ENCODE measurements around the gene SNX30.
"Not testable (repeated sequence)": the region's sequence is repeated elsewhere in the genome, so short reads cannot be mapped to it uniquely, and the experiment has no call there.

SNX30 gene

GRCh38 chr9:112720113-112720780, 30.3 kb upstream of the SNX30 start:
- H3K27me3 ChIP-seq (ENCODE audit: control insufficient read depth in 5 of 5, insufficient read depth in 4 of 5, low read length in 5 of 5), result no peaks in the 10 kb centered on the region
- H3K36me3 ChIP-seq (ENCODE audit: control insufficient read depth in 5 of 5, insufficient read depth in 5 of 5, low read length in 5 of 5), result no peaks in the 10 kb centered on the region
- no peak overlapping the region for H3K9ac ChIP-seq (ENCODE audit: low read length in 5 of 5)
- H3K27ac ChIP-seq (ENCODE audit: low read depth, low read length), result peak overlapping the region; percentile 83
- H3K4me3 ChIP-seq (ENCODE audit: low read depth in 1 of 5, low read length in 5 of 5), result no peak overlapping the region
- H3K4me1 ChIP-seq (ENCODE audit: control insufficient read depth in 5 of 5, insufficient read depth in 5 of 5, low read length in 5 of 5), result peaks cover 3 to 25% (median 11%) of the 10 kb centered on the region in 5 donors
- no peaks in the 10 kb centered on the region for H3K9me3 ChIP-seq (ENCODE audit: control insufficient read depth in 5 of 5, low read length in 5 of 5)

- not testable (repeated sequence) for H3K27me3 ChIP-seq (ENCODE audit: control insufficient read depth in 5 of 5, insufficient read depth in 4 of 5, low read length in 5 of 5); H3K27ac ChIP-seq (ENCODE audit: low read depth, low read length); H3K4me3 ChIP-seq (ENCODE audit: low read depth in 1 of 5, low read length in 5 of 5); H3K36me3 ChIP-seq (ENCODE audit: control insufficient read depth in 5 of 5, insufficient read depth in 5 of 5, low read length in 5 of 5); H3K9me3 ChIP-seq (ENCODE audit: control insufficient read depth in 5 of 5, low read length in 5 of 5); H3K9ac ChIP-seq (ENCODE audit: low read length in 5 of 5)
- H3K4me1 ChIP-seq (ENCODE audit: control insufficient read depth in 5 of 5, insufficient read depth in 5 of 5, low read length in 5 of 5), result peaks cover 0 to 22% (median 8%) of the 10 kb centered on the region in 5 donors
These were observed 27.8 kb upstream of the SNX30 start for GRCh38 chr9:112722749-112723148.

GRCh38 chr9:112725961-112726360, 24.6 kb upstream of the SNX30 start:
- no peak overlapping the region for H3K27ac ChIP-seq (ENCODE audit: low read depth, low read length)
- H3K4me3 ChIP-seq (ENCODE audit: low read depth in 1 of 5, low read length in 5 of 5), result no peak overlapping the region

GRCh38 chr9:112726428-112726827, 24.1 kb upstream of the SNX30 start:
- Histone ChIP-seq H3K4me1 (ENCODE audit: control insufficient read depth in 5 of 5, insufficient read depth in 5 of 5, low read length in 5 of 5) (peaks cover 0 to 13% (median 5%) of the 10 kb centered on the region in 5 donors), H3K9me3 (ENCODE audit: control insufficient read depth in 5 of 5, low read length in 5 of 5) (no peaks in the 10 kb centered on the region), H3K9ac (ENCODE audit: low read length in 5 of 5) (no peak overlapping the region), H3K36me3 (ENCODE audit: control insufficient read depth in 5 of 5, insufficient read depth in 5 of 5, low read length in 5 of 5) (no peaks in the 10 kb centered on the region), H3K4me3 (ENCODE audit: low read depth in 1 of 5, low read length in 5 of 5) (no peak overlapping the region), H3K27ac (ENCODE audit: low read depth, low read length) (peak overlapping the region; percentile 30), H3K27me3 (ENCODE audit: control insufficient read depth in 5 of 5, insufficient read depth in 4 of 5, low read length in 5 of 5) (no peaks in the 10 kb centered on the region)

More at GRCh38 chr9:112725961-112726360, 24.6 kb upstream of the SNX30 start:
- H3K36me3 ChIP-seq (ENCODE audit: control insufficient read depth in 5 of 5, insufficient read depth in 5 of 5, low read length in 5 of 5), result no peaks in the 10 kb centered on the region
- no peaks in the 10 kb centered on the region for H3K27me3 ChIP-seq (ENCODE audit: control insufficient read depth in 5 of 5, insufficient read depth in 4 of 5, low read length in 5 of 5)
- peak overlapping the region in 1 of 5 donors; percentile 17 for H3K9ac ChIP-seq (ENCODE audit: low read length in 5 of 5)
- no peaks in the 10 kb centered on the region for H3K9me3 ChIP-seq (ENCODE audit: control insufficient read depth in 5 of 5, low read length in 5 of 5)
- H3K4me1 ChIP-seq (ENCODE audit: control insufficient read depth in 5 of 5, insufficient read depth in 5 of 5, low read length in 5 of 5), result peaks cover 0 to 13% (median 5%) of the 10 kb centered on the region in 5 donors

- Histone ChIP-seq H3K27ac (ENCODE audit: low read depth, low read length) (no peak overlapping the region), H3K4me3 (ENCODE audit: low read depth in 1 of 5, low read length in 5 of 5) (no peak overlapping the region), H3K27me3 (ENCODE audit: control insufficient read depth in 5 of 5, insufficient read depth in 4 of 5, low read length in 5 of 5) (no peaks in the 10 kb centered on the region), H3K4me1 (ENCODE audit: control insufficient read depth in 5 of 5, insufficient read depth in 5 of 5, low read length in 5 of 5) (peaks cover 0 to 13% (median 5%) of the 10 kb centered on the region in 5 donors), H3K9ac (ENCODE audit: low read length in 5 of 5) (no peak overlapping the region), H3K36me3 (ENCODE audit: control insufficient read depth in 5 of 5, insufficient read depth in 5 of 5, low read length in 5 of 5) (no peaks in the 10 kb centered on the region), H3K9me3 (ENCODE audit: control insufficient read depth in 5 of 5, low read length in 5 of 5) (no peaks in the 10 kb centered on the region)
These were observed 22.2 kb upstream of the SNX30 start for GRCh38 chr9:112728401-112728800.

- Histone ChIP-seq H3K9me3 (ENCODE audit: control insufficient read depth in 5 of 5, low read length in 5 of 5) (no peaks in the 10 kb centered on the region), H3K27me3 (ENCODE audit: control insufficient read depth in 5 of 5, insufficient read depth in 4 of 5, low read length in 5 of 5) (no peaks in the 10 kb centered on the region), H3K27ac (ENCODE audit: low read depth, low read length) (no peak overlapping the region), H3K36me3 (ENCODE audit: control insufficient read depth in 5 of 5, insufficient read depth in 5 of 5, low read length in 5 of 5) (no peaks in the 10 kb centered on the region), H3K9ac (ENCODE audit: low read length in 5 of 5) (no peak overlapping the region), H3K4me1 (ENCODE audit: control insufficient read depth in 5 of 5, insufficient read depth in 5 of 5, low read length in 5 of 5) (peaks cover 0 to 4% (median 2%) of the 10 kb centered on the region in 5 donors), H3K4me3 (ENCODE audit: low read depth in 1 of 5, low read length in 5 of 5) (no peak overlapping the region)
These were observed 18.6 kb upstream of the SNX30 start for GRCh38 chr9:112731971-112732370.

- no peaks in the 10 kb centered on the region for H3K36me3 ChIP-seq (ENCODE audit: control insufficient read depth in 5 of 5, insufficient read depth in 5 of 5, low read length in 5 of 5)
These were observed 15.7 kb upstream of the SNX30 start for GRCh38 chr9:112734892-112735291.

GRCh38 chr9:112743216-112743836, 7.2 kb upstream of the SNX30 start:
- H3K4me1 ChIP-seq (ENCODE audit: control insufficient read depth in 5 of 5, insufficient read depth in 5 of 5, low read length in 5 of 5), result no peaks in the 10 kb centered on the region
- H3K4me3 ChIP-seq (ENCODE audit: low read depth in 1 of 5, low read length in 5 of 5), result no peak overlapping the region
- H3K9ac ChIP-seq (ENCODE audit: low read length in 5 of 5), result no peak overlapping the region
- H3K27me3 ChIP-seq (ENCODE audit: control insufficient read depth in 5 of 5, insufficient read depth in 4 of 5, low read length in 5 of 5), result peaks cover 0 to 2% (median 0%) of the 10 kb centered on the region in 5 donors
- no peak overlapping the region for H3K27ac ChIP-seq (ENCODE audit: low read depth, low read length)
- H3K9me3 ChIP-seq (ENCODE audit: control insufficient read depth in 5 of 5, low read length in 5 of 5), result peaks cover 0 to 6% (median 0%) of the 10 kb centered on the region in 5 donors
- no peaks in the 10 kb centered on the region for H3K36me3 ChIP-seq (ENCODE audit: control insufficient read depth in 5 of 5, insufficient read depth in 5 of 5, low read length in 5 of 5)

More at GRCh38 chr9:112734892-112735291, 15.7 kb upstream of the SNX30 start:
- Histone ChIP-seq H3K4me1 (ENCODE audit: control insufficient read depth in 5 of 5, insufficient read depth in 5 of 5, low read length in 5 of 5) (no peaks in the 10 kb centered on the region), H3K9ac (ENCODE audit: low read length in 5 of 5) (no peak overlapping the region), H3K27ac (ENCODE audit: low read depth, low read length) (no peak overlapping the region), H3K27me3 (ENCODE audit: control insufficient read depth in 5 of 5, insufficient read depth in 4 of 5, low read length in 5 of 5) (no peaks in the 10 kb centered on the region), H3K4me3 (ENCODE audit: low read depth in 1 of 5, low read length in 5 of 5) (no peak overlapping the region), H3K9me3 (ENCODE audit: control insufficient read depth in 5 of 5, low read length in 5 of 5) (no peaks in the 10 kb centered on the region)

GRCh38 chr9:112744177-112744576, 6.4 kb upstream of the SNX30 start:
- H3K9me3 ChIP-seq (ENCODE audit: control insufficient read depth in 5 of 5, low read length in 5 of 5), result peaks cover 0 to 6% (median 0%) of the 10 kb centered on the region in 5 donors
- peaks cover 0 to 2% (median 0%) of the 10 kb centered on the region in 5 donors for H3K27me3 ChIP-seq (ENCODE audit: control insufficient read depth in 5 of 5, insufficient read depth in 4 of 5, low read length in 5 of 5)
- no peak overlapping the region for H3K27ac ChIP-seq (ENCODE audit: low read depth, low read length)
- peaks cover 0 to under 1% (median 0%) of the 10 kb centered on the region in 5 donors for H3K4me1 ChIP-seq (ENCODE audit: control insufficient read depth in 5 of 5, insufficient read depth in 5 of 5, low read length in 5 of 5)
- H3K36me3 ChIP-seq (ENCODE audit: control insufficient read depth in 5 of 5, insufficient read depth in 5 of 5, low read length in 5 of 5), result no peaks in the 10 kb centered on the region
- H3K4me3 ChIP-seq (ENCODE audit: low read depth in 1 of 5, low read length in 5 of 5), result no peak overlapping the region
- no peak overlapping the region for H3K9ac ChIP-seq (ENCODE audit: low read length in 5 of 5)

GRCh38 chr9:112747094-112747493, 3.5 kb upstream of the SNX30 start:
- Histone ChIP-seq H3K36me3 (ENCODE audit: control insufficient read depth in 5 of 5, insufficient read depth in 5 of 5, low read length in 5 of 5) (no peaks in the 10 kb centered on the region), H3K9me3 (ENCODE audit: control insufficient read depth in 5 of 5, low read length in 5 of 5) (peaks cover 0 to 6% (median 0%) of the 10 kb centered on the region in 5 donors), H3K27ac (ENCODE audit: low read depth, low read length) (no peak overlapping the region), H3K27me3 (ENCODE audit: control insufficient read depth in 5 of 5, insufficient read depth in 4 of 5, low read length in 5 of 5) (no peaks in the 10 kb centered on the region), H3K4me1 (ENCODE audit: control insufficient read depth in 5 of 5, insufficient read depth in 5 of 5, low read length in 5 of 5) (peaks cover 5 to 25% (median 21%) of the 10 kb centered on the region in 5 donors), H3K4me3 (ENCODE audit: low read depth in 1 of 5, low read length in 5 of 5) (no peak overlapping the region), H3K9ac (ENCODE audit: low read length in 5 of 5) (no peak overlapping the region)

Data from subcutaneous abdominal adipose tissue (tissue), 5 donors.